C1 segment of cervical spinal cord (tissue), 14 donors: Measurements from ENCODE around the gene PTPN23.
"Not testable (repeated sequence)": the region's sequence is repeated elsewhere in the genome, so short reads cannot be mapped to it uniquely, and the experiment has no call there.

Source experiments
- DNase-seq, 14 donors: peaks; one replicate each; lab custom pipeline; 2025; lab: John Stamatoyannopoulos, UW

PTPN23 gene

DNA sequence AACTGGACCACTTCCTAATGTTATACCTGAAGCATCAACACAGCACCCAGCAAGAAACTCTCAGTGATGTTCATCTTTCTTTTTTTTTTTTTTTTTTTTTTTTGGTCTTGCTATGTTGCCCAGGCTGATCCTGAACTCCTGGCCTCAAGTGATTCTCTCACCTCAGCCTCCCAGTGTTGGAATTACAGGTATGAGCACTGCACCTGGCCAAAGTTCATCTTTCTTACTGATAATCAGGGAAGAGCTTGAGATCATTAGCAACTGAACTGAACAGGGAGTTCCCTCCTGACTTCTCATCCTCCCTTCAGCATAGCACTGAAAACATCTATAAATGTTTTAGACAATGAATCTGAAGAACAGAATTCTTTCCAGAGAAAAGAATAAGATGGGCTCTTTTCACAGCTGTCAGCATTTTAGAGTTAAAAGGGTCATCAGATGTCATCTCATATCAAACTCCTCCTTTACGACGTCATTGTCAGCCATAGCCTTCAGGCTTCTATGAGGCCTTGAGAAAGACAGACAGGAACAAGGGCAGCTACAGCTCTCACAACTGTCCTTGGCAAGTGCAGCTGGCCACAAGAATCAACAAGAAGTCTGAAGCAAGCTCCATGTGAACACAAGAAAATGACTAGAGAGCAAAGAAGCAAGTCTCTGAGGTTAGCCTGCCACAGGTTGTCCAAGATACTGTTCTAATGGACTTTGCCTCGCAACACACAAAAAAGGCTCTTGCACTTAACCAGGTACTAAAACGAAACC is 61.2 kb downstream of the PTPN23 start:
- DNase-seq: no peak

DNA sequence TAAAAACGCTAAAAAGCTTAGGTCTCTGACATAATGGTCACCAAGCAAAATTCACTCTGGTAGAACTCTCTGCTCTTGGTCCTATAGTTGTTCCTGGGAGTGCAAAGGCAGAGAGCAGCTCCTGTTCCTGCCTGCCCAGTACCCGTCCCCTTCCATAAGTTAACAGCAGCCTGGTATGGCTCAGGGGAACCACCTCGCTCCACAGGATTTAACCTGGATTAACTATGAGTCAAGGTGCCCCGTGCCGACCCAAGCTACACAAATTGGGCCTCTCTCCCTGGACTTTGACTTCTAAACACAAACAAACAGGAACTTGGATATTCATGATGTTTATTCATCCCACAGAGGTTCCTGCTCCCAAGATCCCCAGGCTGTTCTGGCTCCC is 62.8 kb downstream of the PTPN23 start:
- no peak for DNase-seq

- DNase-seq: no peak
Measured at GRCh38 chr3:47444103-47444502, 63.3 kb downstream of the PTPN23 start.

DNA sequence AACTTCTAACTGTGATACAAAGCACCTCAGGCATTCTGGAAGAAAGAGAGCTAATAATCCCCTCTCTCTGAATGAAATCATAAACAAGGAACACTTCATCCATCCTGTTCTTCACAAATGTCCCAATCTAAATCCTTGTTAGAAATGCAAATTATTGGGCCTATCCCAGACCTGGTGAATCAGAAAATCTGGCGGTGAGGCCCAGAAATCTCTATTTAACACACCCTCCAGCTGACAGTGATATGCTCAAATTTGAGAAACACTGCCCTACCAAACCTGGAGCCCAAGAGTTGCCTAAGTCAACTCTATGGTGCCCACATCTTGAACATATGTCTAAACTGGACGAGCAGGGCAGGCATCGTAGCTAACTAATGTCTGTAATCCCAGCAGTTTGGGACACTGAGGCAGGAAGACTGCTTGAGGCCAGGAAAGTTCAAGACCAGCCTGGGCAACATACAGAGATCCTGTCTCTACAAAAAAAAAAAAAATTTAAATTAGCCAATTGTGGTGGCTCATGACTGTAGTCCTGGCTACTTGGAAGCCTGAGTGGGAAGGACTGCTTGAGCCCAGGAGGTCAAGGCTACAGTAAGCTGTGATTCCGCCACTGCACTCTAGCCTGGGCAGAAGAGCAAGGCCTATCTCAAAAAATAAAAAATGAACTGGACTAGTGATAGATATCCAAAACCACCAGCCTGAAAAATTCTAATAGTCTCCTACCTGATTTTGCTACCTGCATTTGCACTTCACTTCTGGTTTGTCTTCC is 71.8 kb downstream of the PTPN23 start:
- DNase-seq: no peak

DNA sequence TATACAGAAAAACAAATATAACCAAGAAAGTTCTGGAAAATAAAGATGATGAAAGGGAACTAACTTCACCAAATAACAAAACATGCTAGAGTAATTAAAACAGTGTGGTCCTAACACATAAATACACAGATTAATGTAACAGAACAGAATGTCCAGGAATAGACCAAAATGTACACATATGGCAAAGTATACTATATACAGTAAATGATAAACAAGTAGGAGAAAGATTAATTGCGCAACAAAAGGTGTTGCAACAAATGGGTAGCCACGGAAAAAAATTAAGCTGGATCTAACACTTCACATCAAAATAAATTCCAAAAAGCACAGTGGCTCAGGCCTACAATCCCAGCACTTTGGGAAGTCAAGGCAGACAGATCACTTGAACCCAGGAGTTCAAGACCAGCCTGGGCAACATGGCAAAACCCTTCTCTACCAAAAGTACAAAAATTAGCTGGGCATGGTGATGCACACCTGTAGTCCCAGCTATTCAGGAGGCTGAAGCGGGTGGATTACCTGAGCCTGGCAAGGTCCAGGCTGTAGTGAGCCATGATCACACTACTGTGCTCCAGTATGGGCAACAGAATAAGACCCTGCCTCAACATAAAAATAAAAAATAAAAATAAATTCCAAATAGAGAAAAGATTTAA is 75.1 kb downstream of the PTPN23 start:
- no peak for DNase-seq

DNA sequence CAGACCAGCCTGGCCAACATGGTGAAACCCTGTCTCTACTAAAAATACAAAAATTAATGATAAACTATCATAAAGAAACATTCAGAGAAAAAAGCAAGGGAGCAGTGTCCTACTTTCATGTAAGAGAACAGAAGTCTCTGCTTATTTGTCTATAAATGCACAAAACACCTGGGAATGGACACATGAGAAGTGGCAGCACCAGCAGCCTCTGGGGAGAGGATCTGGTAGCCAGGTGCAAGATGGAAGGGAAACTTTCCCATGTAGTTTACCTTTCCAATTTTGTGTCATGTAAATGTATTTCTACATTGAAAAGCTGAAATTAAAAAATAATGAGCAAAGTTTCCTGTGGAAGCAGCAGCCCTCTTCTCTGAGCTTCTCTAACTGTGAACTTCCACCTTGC is 76.2 kb downstream of the PTPN23 start:
- DNase-seq: no peak

GRCh38 chr3:47459534-47460085 is 78.8 kb downstream of the PTPN23 start:
- DNase-seq: not testable (repeated sequence)
